OCI-LY7 (cell line): ENCODE data around the gene TIFAB.

ENCODE experiments used
- EZH2phosphoT487 ChIP-seq: fragments of 200-600 bp; sonication (generic); IDR thresholded peaks from 2 replicates; pipeline ENCODE4 v1.6.1; 2018; ENCODE audit warnings: low read depth, borderline replicate concordance, mild to moderate bottlenecking, mixed run types, antibody characterized with exemption, low read length, moderate library complexity, mixed read lengths
- TF ChIP-seq, protein P1 (sequence below): fragments of 200-600 bp; sonication (generic); conservative IDR thresholded peaks from 2 replicates; pipeline ENCODE4 v1.5.1; 2014; ENCODE audit warnings: mild to moderate bottlenecking, antibody characterized with exemption, low read length, moderate library complexity, mixed read lengths

DNA sequence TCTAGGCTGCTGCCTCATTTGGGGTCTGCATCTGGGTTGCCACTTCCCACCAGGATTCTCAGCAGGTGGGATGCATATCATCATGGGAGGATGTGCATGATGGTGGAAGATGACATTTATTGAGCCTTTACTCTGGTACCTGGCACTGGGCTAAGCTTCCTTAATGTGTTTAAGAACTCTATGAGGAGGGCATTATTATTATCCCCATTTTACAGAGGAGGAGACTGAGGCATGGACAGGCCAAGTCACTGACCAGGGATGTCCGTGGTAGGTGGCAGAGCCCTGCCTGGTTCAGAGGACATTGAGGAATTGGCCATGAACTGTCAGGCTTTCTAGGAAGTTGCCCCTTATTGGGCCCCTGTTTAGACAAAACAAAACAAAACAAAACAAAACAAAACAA lies 31.1 kb upstream of the TIFAB start:
- TF ChIP-seq, protein P1, sequence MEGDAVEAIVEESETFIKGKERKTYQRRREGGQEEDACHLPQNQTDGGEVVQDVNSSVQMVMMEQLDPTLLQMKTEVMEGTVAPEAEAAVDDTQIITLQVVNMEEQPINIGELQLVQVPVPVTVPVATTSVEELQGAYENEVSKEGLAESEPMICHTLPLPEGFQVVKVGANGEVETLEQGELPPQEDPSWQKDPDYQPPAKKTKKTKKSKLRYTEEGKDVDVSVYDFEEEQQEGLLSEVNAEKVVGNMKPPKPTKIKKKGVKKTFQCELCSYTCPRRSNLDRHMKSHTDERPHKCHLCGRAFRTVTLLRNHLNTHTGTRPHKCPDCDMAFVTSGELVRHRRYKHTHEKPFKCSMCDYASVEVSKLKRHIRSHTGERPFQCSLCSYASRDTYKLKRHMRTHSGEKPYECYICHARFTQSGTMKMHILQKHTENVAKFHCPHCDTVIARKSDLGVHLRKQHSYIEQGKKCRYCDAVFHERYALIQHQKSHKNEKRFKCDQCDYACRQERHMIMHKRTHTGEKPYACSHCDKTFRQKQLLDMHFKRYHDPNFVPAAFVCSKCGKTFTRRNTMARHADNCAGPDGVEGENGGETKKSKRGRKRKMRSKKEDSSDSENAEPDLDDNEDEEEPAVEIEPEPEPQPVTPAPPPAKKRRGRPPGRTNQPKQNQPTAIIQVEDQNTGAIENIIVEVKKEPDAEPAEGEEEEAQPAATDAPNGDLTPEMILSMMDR, result no peak
- no peak for TF ChIP-seq EZH2phosphoT487
